ENCODE data around the gene FOXJ1. TPM values are rescaled to one million over a fixed set of nuclear protein-coding genes. Genes with fewer than 3 reads are reported as not detected.

Gene FOXJ1
- total and polyA plus RNA-seq, 2 of the 13 experiments (the other 11 are each of a cell fraction or from before 2014, with no cell fraction given) = 0.98 to 1.6 TPM

GRCh38 chr17:76131692-76132573 is 9.1 kb downstream of the FOXJ1 start (continued):
- TF ChIP-seq ZFAT (CRISPR knock-in tag; conservative IDR thresholded peaks at IDR 0.05) (no peak), ZNF274 (CRISPR knock-in tag; IDR thresholded peaks at IDR 0.05) (peak; percentile 66; the same call in 1 of the 2 replicates), ZBTB20 (CRISPR knock-in tag; IDR thresholded peaks at IDR 0.05; ENCODE audit: borderline replicate concordance, low read depth) (no peak), PITX1 (CRISPR knock-in tag; IDR thresholded peaks at IDR 0.05) (peak; percentile 63; the same call in 1 of the 2 replicates), PHF20 (CRISPR knock-in tag; IDR thresholded peaks at IDR 0.05) (peak; percentile 30; the same call in 1 of the 2 replicates), SALL2 (CRISPR knock-in tag; IDR thresholded peaks at IDR 0.05) (no peak), KDM5A (IDR thresholded peaks at IDR 0.05; ENCODE audit: borderline replicate concordance, low read length) (no peak), ATRX (CRISPR knock-in tag; IDR thresholded peaks at IDR 0.05; ENCODE audit: borderline replicate concordance) (no peak), HIC2 (CRISPR knock-in tag; IDR thresholded peaks at IDR 0.05; ENCODE audit: low read depth) (0 out of 2 replicates have a peak, but pooled peaks have one; percentile 44), SP4 (CRISPR knock-in tag; IDR thresholded peaks at IDR 0.05) (no peak), ONECUT2 (CRISPR knock-in tag; IDR thresholded peaks at IDR 0.05) (no peak), ZNF563 (CRISPR knock-in tag; IDR thresholded peaks at IDR 0.05) (0 out of 2 replicates have a peak, but pooled peaks have one; percentile 10), ZNF33A (CRISPR knock-in tag; IDR thresholded peaks at IDR 0.05; ENCODE audit: borderline replicate concordance) (no peak), NR2C2 (CRISPR knock-in tag; IDR thresholded peaks at IDR 0.05; ENCODE audit: borderline replicate concordance) (no peak), PHF21A (CRISPR knock-in tag; IDR thresholded peaks at IDR 0.05) (peak; percentile 57), HMG20B (CRISPR knock-in tag; conservative IDR thresholded peaks at IDR 0.05) (peak; percentile 51; the same call in 1 of the 2 replicates), ZNF619 (CRISPR knock-in tag; IDR thresholded peaks at IDR 0.05) (0 out of 2 replicates have a peak, but pooled peaks have one; percentile 73), RFX5 (IDR thresholded peaks at IDR 0.05; ENCODE audit: low read depth, low read length) (peak; percentile 72), ISL2 (CRISPR knock-in tag; IDR thresholded peaks at IDR 0.05) (0 out of 2 replicates have a peak, but pooled peaks have one; percentile 21), ZBTB38 (CRISPR knock-in tag; IDR thresholded peaks at IDR 0.05) (0 out of 2 replicates have a peak, but pooled peaks have one; percentile 24), WIZ (CRISPR knock-in tag; IDR thresholded peaks at IDR 0.05) (no peak)
- TF ChIP-seq, protein P1, sequence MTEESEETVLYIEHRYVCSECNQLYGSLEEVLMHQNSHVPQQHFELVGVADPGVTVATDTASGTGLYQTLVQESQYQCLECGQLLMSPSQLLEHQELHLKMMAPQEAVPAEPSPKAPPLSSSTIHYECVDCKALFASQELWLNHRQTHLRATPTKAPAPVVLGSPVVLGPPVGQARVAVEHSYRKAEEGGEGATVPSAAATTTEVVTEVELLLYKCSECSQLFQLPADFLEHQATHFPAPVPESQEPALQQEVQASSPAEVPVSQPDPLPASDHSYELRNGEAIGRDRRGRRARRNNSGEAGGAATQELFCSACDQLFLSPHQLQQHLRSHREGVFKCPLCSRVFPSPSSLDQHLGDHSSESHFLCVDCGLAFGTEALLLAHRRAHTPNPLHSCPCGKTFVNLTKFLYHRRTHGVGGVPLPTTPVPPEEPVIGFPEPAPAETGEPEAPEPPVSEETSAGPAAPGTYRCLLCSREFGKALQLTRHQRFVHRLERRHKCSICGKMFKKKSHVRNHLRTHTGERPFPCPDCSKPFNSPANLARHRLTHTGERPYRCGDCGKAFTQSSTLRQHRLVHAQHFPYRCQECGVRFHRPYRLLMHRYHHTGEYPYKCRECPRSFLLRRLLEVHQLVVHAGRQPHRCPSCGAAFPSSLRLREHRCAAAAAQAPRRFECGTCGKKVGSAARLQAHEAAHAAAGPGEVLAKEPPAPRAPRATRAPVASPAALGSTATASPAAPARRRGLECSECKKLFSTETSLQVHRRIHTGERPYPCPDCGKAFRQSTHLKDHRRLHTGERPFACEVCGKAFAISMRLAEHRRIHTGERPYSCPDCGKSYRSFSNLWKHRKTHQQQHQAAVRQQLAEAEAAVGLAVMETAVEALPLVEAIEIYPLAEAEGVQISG (CRISPR knock-in tag; IDR thresholded peaks at IDR 0.05) = peak; percentile 16; the same call in 1 of the 2 replicates
- TF ChIP-seq, protein P2, sequence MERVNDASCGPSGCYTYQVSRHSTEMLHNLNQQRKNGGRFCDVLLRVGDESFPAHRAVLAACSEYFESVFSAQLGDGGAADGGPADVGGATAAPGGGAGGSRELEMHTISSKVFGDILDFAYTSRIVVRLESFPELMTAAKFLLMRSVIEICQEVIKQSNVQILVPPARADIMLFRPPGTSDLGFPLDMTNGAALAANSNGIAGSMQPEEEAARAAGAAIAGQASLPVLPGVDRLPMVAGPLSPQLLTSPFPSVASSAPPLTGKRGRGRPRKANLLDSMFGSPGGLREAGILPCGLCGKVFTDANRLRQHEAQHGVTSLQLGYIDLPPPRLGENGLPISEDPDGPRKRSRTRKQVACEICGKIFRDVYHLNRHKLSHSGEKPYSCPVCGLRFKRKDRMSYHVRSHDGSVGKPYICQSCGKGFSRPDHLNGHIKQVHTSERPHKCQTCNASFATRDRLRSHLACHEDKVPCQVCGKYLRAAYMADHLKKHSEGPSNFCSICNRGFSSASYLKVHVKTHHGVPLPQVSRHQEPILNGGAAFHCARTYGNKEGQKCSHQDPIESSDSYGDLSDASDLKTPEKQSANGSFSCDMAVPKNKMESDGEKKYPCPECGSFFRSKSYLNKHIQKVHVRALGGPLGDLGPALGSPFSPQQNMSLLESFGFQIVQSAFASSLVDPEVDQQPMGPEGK (CRISPR knock-in tag; IDR thresholded peaks at IDR 0.05) = peak; percentile 83
